ENCODE measurements around the gene WDR74.
"Not testable (repeated sequence)": the region's sequence is repeated elsewhere in the genome, so short reads cannot be mapped to it uniquely, and the experiment has no call there.

Gene WDR74

DNA sequence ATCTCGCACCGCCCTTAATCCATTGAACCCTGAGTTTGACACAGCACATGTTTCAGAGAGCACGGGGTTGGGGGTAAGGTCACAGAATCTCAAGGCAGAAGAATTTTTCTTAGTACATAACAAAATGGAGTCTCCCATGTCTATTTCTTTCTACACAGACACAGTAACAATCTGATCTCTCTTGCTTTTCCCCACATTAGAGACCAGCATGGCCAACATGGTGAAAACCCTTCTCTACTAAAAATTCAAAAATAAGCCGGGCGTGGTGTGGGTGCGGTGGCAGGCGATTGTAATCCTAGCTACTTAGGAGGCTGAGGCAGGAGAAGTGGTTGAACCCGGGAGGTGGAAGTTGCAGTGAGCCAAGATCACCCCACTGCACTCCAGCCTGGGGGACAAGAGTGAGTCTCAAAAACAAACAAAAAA is 19.9 kb upstream of the WDR74 start:
- DNase-seq (ENCODE audit: low read depth), result not testable (repeated sequence)

DNA sequence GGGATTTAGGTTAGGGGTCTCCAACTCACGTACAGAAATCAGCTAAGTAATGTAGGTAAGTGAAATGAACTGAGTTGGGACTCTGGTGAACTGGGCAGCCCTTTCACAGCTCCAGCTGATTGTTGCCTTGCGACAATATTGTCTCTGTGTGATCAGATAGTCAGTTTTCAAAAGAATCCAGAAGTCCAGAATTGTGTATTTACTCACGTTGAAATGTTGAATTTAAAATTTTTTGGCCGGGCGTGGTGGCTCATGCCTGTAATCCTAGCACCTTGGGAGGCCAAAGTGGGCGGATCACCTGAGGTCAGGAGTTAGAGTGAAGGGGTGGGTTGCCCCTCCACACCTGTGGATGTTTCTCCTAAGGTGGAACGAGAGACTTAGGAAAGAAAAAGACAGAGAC is 18.8 kb upstream of the WDR74 start:
- no peak for DNase-seq (ENCODE audit: low read depth)

DNA sequence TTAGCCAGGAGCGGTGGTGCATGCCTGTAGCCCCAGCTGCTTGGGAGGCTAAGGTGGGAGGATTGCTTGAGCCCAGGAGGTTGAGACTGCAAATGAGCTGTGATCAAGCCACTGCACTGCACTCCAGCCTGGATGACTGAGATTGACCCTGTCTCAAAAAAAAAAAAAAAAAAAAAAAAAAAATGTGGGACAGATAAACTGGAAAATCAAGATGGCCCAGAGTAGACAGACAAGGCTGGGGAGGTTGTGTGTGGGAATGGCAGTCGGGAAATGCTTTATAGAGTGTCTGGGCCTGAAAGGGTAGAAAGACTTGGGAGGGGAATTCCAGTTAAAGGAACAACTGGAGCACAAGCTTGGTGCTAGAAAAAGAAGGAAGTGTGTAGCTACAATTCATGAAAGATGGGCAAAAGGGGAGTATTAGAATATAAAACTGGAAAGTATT is 18.2 kb upstream of the WDR74 start:
- DNase-seq (ENCODE audit: low read depth), result no peak

DNA sequence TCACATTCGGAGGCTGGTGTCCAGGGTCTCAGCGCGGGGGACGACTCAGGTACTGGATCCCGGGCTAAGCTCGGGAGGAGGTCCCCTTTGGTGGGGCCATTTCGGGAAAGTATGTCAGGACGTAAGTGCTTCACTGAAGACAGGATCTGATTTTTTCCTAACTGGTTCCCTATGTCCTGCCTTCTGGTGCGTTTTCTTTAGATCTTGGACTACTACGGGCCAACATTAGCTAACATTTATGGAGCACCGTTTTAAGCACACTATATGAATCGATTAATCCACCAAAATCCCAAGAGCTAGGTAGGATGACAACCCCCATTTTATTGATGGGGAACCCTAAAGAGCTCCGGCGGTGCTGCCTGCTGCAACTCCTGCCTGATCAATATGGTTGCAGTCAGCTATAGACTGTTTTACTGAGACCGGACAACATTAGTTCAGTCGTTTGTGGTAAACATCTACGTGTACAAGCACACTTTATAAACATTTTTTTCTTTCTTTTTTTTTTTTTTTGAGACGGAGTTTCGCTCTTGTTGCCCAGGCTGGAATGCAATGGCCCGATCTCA is 17.0 kb upstream of the WDR74 start:
- DNase-seq (ENCODE audit: low read depth), result no peak

DNA sequence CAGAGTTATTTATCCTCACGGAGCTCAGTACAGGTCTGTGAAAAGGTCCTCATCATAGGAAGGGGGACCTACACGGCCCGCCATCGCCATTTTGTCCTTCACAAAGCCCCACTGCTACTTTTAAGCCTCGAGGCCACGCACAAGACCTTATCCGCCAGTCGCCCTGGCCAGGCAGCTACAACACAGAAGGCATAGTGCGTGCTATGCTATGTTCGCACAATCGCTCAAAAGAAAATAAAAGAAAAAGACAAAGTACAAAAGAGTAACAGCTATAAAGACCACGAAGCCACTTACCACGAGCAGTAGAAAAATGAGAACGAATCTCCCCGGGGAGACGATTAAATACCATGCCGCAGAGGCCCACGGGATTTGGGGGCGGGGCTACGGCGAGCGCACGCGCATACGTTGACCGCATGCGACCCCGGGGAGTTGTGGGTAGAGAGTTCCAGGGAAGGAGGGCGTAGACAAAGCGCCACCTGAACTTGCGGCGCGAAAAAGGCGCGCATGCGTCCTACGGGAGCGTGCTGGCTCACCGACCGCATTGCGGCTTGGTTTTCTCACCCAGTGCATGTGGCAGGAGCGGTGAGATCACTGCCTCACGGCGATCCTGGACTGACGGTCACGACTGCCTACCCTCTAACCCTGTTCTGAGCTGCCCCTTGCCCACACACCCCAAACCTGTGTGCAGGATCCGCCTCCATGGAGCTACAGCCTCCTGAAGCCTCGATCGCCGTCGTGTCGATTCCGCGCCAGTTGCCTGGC is 16.4 kb upstream of the WDR74 start:
- peak; percentile 98 for DNase-seq (ENCODE audit: low read depth)

DNA sequence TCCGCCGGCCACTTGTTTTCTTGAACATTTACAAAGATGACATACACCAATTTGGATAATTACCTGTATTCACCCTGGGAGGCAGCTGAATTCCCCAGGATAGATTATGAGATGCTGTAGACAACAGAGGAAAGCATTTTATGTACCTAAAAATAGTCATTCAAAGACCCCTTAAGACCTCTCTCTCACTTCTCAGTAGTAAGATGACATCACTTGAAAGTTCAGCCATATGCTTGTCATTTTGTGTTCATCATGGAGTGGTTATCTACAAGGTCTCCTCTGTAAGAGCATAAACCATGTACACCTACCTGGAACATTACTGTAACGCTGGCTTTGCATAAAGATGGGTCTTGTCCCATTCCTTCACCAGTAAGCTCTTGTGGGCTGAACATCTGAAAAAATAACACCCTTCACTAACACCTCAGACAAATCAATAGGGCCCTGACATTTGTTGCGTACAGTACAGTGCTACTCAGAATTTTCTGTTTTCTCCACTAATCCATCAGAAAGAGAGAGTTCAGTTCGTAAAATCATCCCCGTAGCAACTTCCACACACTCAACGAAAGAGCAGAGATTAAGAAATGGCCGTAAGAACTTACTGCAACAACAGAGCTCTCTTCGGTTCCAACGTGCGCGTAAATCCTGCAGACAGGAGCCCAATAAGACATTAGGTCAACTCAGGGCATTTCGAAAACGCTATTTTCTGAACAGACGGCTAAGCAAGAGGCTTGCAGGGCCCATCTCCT is 15.6 kb upstream of the WDR74 start:
- no peak for DNase-seq (ENCODE audit: low read depth)

DNA sequence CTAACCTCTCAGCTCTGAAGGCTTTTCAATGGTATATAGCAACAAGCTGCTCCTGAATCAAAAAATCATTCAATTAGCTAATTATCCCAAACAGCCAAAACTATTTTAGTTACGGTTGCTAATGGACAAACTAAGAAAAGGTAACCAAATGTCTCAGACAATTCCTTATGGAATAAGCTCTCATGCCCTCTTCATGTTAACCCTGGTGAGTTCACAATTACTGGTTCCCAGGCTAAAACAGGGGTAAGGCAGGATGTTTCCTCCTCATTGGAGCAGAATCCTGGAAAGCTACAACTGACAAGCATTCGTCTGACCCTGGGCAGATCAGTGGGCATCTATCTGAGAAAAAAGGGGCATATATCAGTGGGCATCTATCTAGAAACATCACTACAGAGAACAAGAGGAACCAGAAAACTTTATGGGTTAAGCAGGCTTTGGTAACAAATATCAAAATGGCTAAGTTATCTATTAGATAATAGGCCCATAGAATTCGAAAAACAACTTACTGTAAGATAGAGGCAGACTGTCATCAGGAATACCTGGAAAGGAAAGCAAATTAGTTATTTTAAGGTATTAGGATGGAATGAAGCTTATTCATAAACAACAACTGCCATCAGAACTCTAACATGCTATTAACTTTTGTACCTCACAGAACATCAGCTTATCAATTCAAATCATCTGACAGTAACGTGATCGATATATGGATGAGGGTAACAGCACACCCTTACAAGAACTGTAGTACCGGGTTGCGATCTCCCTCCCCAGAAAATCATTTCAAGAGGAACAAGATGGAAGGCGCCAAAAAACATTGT is 14.8 kb upstream of the WDR74 start:
- no peak for DNase-seq (ENCODE audit: low read depth)

DNA sequence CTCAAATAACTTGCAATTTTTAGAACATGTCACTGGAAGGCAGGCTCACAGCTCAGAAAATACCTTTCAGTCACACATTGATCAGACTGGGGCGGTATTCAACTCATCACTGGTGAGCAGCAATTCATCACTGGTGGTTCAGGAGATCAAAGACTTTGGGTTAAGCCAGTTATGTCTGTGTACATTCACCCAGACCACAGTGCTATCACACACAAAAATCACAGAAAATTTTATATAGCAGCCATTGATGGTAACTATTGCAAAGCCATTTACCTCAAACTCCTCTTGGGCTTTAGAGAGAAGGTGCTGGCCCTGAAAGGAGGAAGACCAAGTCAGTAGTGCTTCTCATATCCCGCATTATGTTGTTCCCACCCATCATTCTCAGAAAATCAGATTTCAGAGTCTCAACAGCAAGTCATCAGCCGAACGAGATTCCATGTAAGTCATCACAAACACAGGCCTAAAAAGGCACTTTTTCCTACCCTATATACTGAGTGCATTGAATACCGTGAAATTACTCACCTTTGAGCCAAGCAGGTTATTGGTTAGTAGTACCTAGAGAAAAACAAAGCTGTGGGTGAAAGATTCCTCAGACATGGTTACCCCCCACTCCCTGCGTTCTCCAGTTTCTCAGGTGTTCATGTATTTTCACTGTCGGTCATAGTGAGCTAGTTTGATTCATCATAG is 14.0 kb upstream of the WDR74 start:
- DNase-seq (ENCODE audit: low read depth), result no peak

DNA sequence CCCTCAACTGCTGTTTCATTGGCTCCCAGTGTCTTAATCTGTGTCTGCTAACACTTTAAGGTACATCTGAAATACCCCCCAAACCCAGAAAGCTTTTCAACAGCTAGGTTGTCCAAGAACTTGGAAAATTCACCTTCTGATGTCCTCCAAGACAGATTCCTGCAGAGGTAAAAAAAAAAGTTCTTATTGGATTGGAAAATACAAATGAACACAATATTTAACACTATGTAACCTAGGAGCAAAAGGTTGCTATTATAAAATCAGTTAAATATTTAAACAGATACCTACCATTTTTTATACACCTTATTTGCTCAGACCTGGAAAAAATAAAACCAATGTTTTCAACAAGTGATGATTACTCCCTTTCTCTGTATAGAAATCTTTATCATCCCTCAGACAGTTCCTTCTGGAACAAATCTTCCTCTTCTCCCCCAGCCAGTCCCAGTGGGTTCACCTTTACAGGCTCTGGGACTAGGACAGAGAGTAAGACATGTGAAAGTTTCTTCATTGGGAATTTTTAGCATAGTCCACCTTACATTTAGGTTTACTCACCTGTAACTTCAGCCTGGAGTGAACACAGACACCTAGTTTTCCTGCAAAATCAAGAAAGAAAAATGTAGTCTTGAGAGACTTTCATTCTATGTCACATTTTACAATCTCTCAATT is 13.3 kb upstream of the WDR74 start:
- DNase-seq (ENCODE audit: low read depth), result no peak

DNA sequence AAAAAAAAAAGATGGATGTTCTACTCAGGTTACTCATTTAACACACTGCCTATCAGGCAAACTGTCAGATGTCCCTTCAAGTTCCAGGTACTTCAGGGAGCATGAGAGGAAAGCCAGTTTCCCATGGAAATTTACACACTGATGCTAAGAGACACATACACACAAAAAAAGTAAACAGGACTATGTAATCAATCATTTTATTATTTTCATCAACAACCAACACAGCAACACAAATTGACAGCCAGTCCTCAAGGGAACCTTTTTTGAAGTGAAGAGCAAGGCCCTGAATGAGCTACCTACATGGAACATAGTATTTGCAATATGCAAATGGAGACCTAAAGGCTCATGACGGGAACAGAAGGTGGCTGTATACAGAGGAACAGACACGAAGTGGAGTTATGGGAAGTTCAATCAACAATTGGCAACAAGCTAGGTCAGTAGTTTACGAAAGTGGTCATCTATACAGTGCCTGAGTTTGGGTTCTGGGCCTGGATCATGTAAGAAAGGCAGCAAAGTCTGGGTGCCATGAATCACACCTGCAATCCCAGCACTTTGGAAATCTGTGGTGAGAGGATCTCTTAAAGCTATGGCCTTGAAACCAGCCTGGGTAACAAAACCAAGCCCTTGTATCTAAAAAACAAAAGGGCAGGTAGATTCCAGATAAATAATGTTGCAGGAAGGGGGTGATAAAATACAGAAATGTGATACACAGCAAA is 12.6 kb upstream of the WDR74 start:
- DNase-seq (ENCODE audit: low read depth), result no peak

DNA sequence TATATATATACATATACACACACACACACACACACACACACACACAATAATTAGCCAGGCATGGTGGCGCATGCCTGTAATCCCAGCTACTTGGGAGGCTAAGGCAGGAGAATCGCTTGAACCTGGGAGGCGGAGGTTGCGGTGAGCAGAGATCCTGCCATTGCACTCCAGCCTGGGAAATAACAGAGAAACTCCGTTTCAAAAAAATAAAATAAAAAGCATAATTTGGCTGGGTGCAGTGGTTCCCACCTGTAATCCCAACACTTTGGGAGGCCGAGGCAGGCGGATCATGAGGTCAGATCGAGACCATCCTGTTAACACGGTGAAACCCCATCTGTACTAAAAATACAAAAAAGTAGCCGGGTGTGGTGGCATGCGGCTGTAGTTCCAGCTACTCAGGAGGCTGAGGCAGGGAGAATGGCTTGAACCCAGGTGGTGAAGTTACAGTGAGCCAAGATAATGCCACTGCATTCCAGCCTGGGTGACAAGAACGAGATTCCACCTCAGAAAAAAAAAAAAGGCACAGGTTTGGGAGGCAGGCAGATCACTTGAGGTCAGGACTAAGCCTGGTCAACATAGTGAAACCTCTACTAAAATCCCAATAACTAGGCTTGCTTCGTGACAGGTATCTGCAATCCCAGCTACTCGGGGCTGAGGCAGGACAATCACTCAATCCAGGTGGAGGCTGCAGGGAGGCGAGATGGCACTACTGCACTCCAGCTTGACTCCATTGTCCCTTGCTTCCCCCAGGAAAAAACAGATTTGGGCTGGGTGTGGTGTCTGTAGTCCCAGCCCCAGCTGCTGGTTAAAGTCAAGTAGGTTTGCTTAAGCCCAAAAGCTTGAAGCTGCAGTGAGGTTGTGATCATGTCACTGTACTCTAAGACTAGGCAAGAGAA is 11.8 kb upstream of the WDR74 start:
- DNase-seq (ENCODE audit: low read depth), result no peak

DNA sequence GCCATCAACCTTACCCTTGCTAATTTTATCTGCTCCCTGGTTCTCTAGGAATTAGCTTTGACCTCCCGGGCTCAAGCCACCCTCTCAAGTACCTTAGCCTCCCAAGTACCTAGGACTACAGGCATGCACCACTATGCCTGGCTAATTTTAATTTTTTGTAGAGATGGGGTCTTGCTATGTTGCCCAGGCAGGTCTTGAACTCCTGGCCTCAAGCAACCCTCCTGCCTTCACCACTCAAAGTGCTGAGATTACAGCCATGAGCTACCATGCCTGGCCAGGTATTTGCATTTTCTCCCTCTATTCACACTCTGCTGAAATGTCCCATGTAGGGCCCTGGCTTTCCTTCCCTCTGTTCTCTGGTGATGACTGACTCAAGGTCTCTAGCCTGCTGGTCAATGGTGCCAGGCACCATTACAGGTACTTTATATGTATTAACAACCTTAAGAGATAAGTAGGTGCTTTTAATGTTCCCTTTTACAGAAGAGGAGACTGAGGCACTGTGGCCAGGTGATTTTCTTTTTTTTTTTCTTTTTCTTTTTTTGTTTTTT is 8.5 kb upstream of the WDR74 start:
- DNase-seq (ENCODE audit: low read depth), result no peak

DNA sequence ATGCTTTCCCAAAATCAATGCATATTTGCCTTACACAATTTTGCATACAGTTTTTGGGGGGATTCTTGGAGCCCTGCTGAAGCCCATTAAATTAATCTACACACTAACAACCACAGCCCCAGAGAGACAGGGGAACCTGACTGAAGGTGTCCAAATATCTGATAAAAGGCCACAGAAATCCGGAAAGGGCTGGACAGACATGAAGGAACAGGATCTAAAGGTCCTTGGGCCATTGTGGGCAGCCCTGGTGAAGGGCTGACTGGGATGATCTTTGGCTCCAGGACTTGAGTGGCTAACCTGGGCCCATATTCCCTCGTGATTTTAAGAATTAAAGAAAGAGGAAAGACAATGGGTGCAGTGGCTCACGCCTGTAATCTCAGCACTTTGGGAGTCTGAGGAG is 6.8 kb upstream of the WDR74 start:
- DNase-seq (ENCODE audit: low read depth), result no peak

DNA sequence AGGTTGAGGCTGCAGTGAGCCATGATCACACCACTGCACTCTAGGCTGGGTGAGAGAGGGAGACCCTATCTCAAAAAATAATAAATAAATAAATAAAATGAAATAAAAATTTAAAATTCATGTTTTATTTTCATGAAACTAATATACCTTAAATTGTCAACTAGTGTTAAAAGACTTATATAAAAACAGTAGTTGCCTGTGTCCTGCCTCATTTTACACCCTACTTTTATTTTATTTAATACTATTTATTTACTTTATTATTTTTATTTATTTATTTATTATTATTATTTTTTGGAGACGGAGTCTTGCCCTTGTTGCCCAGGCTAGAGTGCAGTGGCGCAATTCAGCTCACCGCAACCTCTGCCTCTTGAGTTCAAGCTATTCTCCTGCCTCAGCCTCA is 4.8 kb upstream of the WDR74 start:
- DNase-seq (ENCODE audit: low read depth), result no peak

DNA sequence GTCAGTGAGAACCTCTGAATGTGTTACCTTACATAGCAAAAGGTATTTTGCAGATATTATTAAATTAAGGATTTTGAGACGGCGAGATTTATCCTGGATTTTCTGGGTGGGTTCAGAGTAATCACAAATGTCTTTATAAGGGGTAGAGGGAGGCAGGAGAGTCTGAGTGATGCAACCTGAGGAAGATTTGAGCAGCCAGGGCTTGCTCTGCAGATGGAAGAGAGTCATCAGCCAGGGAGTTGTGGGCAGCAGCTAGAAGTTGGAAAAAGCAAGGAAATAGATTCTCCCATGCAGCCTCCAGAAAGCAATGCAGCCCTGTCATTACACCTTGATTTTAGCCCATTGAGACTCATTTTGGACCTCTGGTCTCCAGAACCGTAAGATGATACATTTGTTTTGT is 4.1 kb upstream of the WDR74 start:
- no peak for DNase-seq (ENCODE audit: low read depth)

DNA sequence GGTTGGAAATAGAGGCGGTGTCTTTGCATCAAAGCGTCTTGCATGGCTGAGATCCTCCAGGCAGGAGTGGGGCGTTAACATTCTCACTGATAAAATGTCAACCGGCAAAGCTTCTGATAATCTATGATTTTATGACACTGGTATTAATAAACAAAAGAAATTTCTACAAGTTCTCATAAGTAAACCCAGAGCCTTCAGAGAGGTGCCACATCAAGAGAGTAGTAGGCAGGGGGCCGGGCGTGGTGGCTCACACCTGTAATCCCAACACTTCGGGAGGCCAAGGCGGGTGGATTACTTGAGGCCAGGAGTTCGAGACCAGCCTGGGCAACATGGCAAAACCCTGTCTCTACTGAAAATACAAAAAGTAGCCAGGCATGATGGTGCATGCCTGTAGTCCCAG is 3.5 kb upstream of the WDR74 start:
- DNase-seq (ENCODE audit: low read depth), result not testable (repeated sequence)

DNA sequence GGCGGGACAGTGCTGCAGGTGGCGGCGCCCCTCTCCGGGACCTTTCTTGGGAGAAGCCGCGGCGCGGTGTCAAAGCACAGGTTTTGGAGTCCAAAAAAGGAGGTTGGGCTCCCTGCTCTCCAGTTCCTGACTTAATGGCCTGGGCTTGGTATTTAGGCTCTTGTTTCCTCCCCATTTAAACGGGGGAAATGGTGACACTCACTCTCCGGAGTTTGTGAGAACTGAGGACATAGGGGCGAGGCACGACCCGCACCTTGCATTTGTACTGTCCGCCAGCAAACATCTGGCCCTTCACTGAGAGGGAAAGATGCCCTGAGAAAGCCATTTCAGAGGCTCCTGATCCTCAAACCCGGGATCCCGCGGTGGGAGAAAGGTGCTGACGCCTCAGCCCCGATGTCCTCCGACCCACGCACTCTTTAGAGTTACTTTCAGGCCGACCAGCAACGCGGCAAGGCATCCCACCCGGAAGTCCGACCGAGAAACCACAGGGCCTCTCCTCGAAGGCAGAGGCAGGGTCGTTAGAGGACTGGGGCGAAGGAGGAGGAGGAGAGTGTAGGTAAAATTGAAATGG is 2.9 kb upstream of the WDR74 start:
- DNase-seq (ENCODE audit: low read depth), result peak; percentile 46

DNA sequence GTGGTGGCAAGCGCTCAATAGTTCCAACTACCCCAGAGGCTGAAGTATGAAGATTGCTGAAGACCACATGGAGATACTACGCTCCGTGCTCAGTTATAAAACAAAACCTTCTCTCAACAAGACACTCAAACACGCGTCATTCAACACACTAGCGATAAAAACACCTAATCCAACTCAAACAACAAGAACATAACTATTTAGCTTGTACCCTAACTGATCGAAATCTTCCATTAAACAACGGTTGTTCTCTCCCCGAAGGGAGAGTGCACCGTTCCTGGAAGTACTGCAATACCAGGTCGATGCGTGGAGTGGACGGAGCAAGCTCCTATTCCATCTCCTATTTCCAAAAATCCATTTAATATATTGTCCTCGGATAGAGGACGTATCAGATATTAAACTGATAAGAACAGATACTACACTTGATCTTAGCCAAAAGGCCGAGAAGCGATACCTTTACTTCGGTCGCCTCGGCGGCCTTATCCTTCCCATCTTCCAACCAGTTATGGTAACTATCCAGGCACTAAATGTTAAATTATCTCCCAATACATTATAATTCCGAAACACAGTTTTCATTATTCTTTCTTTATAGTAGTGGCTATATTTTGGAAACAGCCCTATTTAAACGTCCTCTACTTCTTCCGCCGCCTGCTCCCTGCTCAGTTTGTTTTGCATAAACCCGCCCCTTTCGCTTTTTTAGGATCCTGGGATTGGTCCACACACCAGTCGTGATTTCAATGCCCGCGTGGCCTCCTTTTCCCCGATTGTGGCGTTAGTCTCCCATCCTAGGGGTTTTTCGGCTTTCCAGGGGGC is 2.2 kb upstream of the WDR74 start:
- DNase-seq (ENCODE audit: low read depth), result peak; percentile 100

All from EH (cell line).